Measurements from ENCODE around the gene LTBP2.
"Not testable (repeated sequence)": the region's sequence is repeated elsewhere in the genome, so short reads cannot be mapped to it uniquely, and the experiment has no call there.

The LTBP2 gene

GRCh38 chr14:74539503-74539902 is 72.5 kb downstream of the LTBP2 start:
- DNase-seq, result no peak
- H3K27ac Mint-ChIP-seq, result no peak overlapping the region
- no peaks in the 10 kb centered on the region for H3K9me3 Mint-ChIP-seq
- no peaks in the 10 kb centered on the region for H3K36me3 Mint-ChIP-seq (ENCODE audit: low read depth)
- no peaks in the 10 kb centered on the region for H3K27me3 Mint-ChIP-seq
- H3K4me3 Mint-ChIP-seq, result no peak overlapping the region
- no peaks in the 10 kb centered on the region for H3K4me1 Mint-ChIP-seq (ENCODE audit: low read depth)

- H3K27ac Mint-ChIP-seq, result no peak overlapping the region
- no peaks in the 10 kb centered on the region for H3K9me3 Mint-ChIP-seq
- DNase-seq, result no peak
- no peaks in the 10 kb centered on the region for H3K36me3 Mint-ChIP-seq (ENCODE audit: low read depth)
- no peaks in the 10 kb centered on the region for H3K27me3 Mint-ChIP-seq
- no peaks in the 10 kb centered on the region for H3K4me1 Mint-ChIP-seq (ENCODE audit: low read depth)
- no peak overlapping the region for H3K4me3 Mint-ChIP-seq
Measured at GRCh38 chr14:74538411-74539391, 73.3 kb downstream of the LTBP2 start.

- H3K27me3 Mint-ChIP-seq; H3K4me1 Mint-ChIP-seq (ENCODE audit: low read depth); H3K9me3 Mint-ChIP-seq; H3K36me3 Mint-ChIP-seq (ENCODE audit: low read depth); H3K4me3 Mint-ChIP-seq; DNase-seq; H3K27ac Mint-ChIP-seq: not testable (repeated sequence)
Measured at GRCh38 chr14:74536336-74536735, 75.7 kb downstream of the LTBP2 start.

DNA sequence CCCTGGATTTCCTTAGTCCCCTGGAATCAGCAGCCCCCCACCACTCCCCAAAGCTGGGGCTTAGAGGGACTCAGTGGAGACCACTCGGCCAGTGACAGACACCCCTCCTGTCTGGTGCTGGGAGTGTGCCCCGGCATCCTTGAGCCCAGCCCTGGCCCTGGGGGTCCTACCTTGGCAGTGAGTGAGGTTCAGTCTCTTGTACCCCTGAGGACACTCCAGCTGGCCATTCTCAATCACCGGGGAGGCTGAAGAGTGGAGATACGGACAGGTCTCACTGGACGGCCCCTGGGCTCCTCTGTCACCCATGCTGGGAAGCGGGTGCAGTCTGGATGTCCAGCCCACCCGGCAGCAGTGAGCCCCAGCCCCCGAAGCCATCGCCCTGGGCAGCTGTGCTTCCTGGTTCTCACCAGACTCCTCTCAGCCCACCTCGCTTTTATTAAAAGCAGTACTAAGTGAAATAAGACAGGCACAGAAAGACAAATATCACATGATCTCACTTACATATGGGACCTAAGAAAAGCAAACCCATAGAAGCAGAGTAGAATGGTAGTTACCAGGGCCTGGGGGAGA is 76.2 kb downstream of the LTBP2 start:
- H3K27ac Mint-ChIP-seq, result no peak overlapping the region
- H3K27me3 Mint-ChIP-seq, result no peaks in the 10 kb centered on the region

GRCh38 chr14:74533576-74533975 is 78.5 kb downstream of the LTBP2 start:
- no peaks in the 10 kb centered on the region for H3K36me3 Mint-ChIP-seq (ENCODE audit: low read depth)
- no peaks in the 10 kb centered on the region for H3K9me3 Mint-ChIP-seq
- no peak overlapping the region for H3K4me3 Mint-ChIP-seq
- H3K4me1 Mint-ChIP-seq (ENCODE audit: low read depth), result peaks cover 5% of the 10 kb centered on the region
- no peaks in the 10 kb centered on the region for H3K27me3 Mint-ChIP-seq
- no peak for DNase-seq
- no peak overlapping the region for H3K27ac Mint-ChIP-seq

More for the DNA sequence above, 76.2 kb downstream of the LTBP2 start:
- peaks cover 5% of the 10 kb centered on the region for H3K4me1 Mint-ChIP-seq (ENCODE audit: low read depth)
- H3K36me3 Mint-ChIP-seq (ENCODE audit: low read depth), result no peaks in the 10 kb centered on the region
- DNase-seq, result no peak
- H3K4me3 Mint-ChIP-seq, result no peak overlapping the region
- H3K9me3 Mint-ChIP-seq, result no peaks in the 10 kb centered on the region

DNA sequence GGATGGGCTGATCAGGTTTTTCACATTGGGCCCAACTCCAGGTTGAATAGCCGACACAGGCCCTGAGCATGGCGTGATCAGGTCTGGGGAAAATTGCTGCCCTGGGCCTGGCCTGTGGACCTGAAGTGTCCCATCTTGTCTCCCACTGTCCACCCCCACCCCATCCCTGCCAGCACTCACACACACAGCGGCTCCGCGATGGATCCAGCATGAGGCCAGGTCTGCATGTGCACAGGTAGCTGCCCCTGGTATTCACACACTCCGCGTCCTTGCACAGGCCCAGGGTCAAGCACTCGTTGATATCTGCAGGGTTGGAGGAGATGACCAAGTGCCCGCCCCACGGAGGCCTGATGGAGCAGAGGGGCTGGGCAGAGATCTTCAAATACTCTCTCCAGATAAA is 79.8 kb downstream of the LTBP2 start:
- peaks cover 5% of the 10 kb centered on the region for H3K4me1 Mint-ChIP-seq (ENCODE audit: low read depth)
- no peak overlapping the region for H3K27ac Mint-ChIP-seq
- no peaks in the 10 kb centered on the region for H3K27me3 Mint-ChIP-seq
- no peak for DNase-seq
- no peaks in the 10 kb centered on the region for H3K36me3 Mint-ChIP-seq (ENCODE audit: low read depth)
- no peaks in the 10 kb centered on the region for H3K9me3 Mint-ChIP-seq
- H3K4me3 Mint-ChIP-seq, result no peak overlapping the region

DNA sequence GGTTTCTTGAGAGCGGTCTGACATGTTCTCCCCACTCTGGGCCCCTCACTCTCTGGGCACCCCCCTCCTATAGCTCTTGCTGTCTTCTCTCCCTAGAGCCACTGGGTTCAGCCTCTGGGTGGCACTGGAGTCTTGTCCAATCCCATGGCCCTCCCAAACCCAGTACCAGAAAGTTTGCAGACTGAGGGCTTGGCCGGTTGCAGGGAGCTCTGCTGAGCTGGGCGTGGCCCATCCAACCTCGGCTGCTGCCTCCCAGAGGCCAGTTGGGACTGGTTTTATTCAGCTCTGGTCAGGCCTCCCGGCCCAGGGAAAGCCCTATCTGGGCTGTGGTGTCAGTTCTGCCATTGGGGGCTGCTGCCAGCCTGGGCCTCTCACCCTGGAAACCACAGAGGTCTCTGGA is 80.6 kb downstream of the LTBP2 start:
- Mint-ChIP-seq H3K27ac (no peak overlapping the region), H3K9me3 (no peaks in the 10 kb centered on the region), H3K27me3 (no peaks in the 10 kb centered on the region), H3K4me3 (no peak overlapping the region), H3K4me1 (ENCODE audit: low read depth) (peaks cover 5% of the 10 kb centered on the region), H3K36me3 (ENCODE audit: low read depth) (no peaks in the 10 kb centered on the region)
- no peak for DNase-seq

GRCh38 chr14:74531006-74531405 is 81.0 kb downstream of the LTBP2 start:
- DNase-seq, result no peak
- Mint-ChIP-seq H3K4me3 (no peak overlapping the region), H3K9me3 (no peaks in the 10 kb centered on the region), H3K27ac (no peak overlapping the region), H3K4me1 (ENCODE audit: low read depth) (peaks cover 5% of the 10 kb centered on the region), H3K27me3 (no peaks in the 10 kb centered on the region), H3K36me3 (ENCODE audit: low read depth) (no peaks in the 10 kb centered on the region)

GRCh38 chr14:74528886-74529285 is 83.2 kb downstream of the LTBP2 start:
- DNase-seq, result no peak
- Mint-ChIP-seq H3K4me3 (no peak overlapping the region), H3K9me3 (no peaks in the 10 kb centered on the region), H3K27ac (no peak overlapping the region), H3K27me3 (peaks cover 2% of the 10 kb centered on the region), H3K4me1 (ENCODE audit: low read depth) (peaks cover 5% of the 10 kb centered on the region), H3K36me3 (ENCODE audit: low read depth) (no peaks in the 10 kb centered on the region)

DNA sequence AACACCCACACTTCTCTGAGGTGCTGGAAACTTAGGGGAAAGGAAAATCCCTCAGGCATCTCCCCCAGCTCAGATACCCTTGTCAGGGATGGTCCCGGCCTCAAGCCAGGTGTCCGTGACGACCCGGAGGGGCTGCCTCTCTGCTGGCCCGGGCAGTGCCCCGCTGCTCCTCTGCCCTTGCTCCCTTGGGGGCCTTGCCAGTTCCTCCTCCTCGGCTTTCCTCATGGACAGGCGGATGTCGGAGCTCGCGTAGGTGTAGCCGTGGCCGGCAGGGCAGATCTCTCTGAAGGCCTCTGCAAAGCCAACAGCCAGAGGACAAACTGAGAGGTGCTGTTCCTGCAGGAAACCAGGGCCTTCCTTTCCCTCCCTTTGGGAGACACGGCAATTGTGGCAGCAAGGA is 83.6 kb downstream of the LTBP2 start:
- peaks cover 2% of the 10 kb centered on the region for H3K27me3 Mint-ChIP-seq
- no peak overlapping the region for H3K4me3 Mint-ChIP-seq
- H3K9me3 Mint-ChIP-seq, result no peaks in the 10 kb centered on the region
- no peak overlapping the region for H3K27ac Mint-ChIP-seq
- H3K36me3 Mint-ChIP-seq (ENCODE audit: low read depth), result no peaks in the 10 kb centered on the region
- H3K4me1 Mint-ChIP-seq (ENCODE audit: low read depth), result peaks cover 3% of the 10 kb centered on the region
- DNase-seq, result no peak

DNA sequence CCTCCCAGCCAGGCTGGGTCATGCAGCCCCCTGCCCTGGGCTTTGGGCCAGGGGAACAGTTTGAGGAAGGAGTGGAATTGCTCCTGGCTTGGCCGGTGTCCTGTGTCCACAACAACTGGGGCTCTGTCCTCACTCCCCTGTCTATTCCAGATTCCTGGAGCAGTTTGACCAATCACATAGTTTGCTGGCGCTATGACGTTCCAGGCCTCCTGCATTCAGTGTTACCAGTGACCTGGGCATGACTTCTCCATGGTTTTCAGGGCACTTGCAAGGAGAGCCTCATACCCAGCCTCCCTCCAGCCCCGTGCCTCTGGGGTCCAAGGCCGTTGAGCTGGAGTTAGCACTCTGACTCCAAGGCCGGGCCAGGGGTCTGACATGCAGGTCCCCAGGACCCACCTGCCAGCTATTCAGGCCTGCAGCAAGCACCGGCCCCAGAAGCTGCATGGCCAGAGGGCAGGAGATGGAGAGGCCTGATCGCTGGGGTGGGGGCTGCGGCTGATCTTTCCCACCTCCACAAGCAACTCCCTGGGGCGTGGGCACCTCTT is 84.2 kb downstream of the LTBP2 start:
- peaks cover 2% of the 10 kb centered on the region for H3K27me3 Mint-ChIP-seq
- H3K9me3 Mint-ChIP-seq, result no peaks in the 10 kb centered on the region
- H3K27ac Mint-ChIP-seq, result no peak overlapping the region
- no peak for DNase-seq
- H3K4me3 Mint-ChIP-seq, result no peak overlapping the region
- no peaks in the 10 kb centered on the region for H3K36me3 Mint-ChIP-seq (ENCODE audit: low read depth)
- no peaks in the 10 kb centered on the region for H3K4me1 Mint-ChIP-seq (ENCODE audit: low read depth)

DNA sequence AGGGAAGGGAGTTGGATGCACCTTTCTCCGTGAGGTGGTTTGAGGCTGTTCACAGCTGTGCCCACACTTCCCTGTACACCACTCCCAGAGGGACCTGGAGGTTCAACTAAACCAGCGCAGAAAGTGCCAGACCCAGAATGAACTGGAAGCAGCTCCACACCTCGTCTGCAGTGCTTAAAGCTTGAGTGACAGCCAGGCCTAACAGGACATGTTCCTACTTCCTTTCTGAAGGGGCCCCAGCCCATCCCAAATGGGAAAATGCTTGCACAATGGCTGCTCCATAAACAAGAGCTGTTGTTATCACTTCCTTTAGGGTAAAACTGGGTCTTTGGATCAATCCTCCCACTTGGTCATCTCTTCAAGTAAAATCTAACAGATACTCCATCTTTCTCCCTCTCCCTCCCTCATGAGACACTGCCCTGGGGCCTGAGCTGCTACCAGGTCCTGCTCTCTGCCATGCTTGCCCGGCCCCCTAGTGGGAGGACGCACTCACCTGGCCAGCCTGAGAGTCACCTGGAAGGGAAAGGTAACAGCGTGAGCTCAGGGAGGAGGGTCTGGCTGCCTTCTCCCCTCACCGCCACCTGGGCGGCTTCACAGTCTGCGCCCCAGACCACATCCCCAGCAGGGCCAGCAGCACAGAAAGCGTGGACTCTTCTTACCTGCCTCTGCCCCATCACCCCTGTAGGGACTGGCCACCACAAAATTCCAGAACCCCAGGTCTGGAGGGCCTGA is 85.0 kb downstream of the LTBP2 start:
- no peaks in the 10 kb centered on the region for H3K4me1 Mint-ChIP-seq (ENCODE audit: low read depth)
- H3K27me3 Mint-ChIP-seq, result peaks cover 2% of the 10 kb centered on the region
- no peaks in the 10 kb centered on the region for H3K9me3 Mint-ChIP-seq
- no peak for DNase-seq
- no peak overlapping the region for H3K27ac Mint-ChIP-seq
- no peaks in the 10 kb centered on the region for H3K36me3 Mint-ChIP-seq (ENCODE audit: low read depth)
- no peak overlapping the region for H3K4me3 Mint-ChIP-seq

DNA sequence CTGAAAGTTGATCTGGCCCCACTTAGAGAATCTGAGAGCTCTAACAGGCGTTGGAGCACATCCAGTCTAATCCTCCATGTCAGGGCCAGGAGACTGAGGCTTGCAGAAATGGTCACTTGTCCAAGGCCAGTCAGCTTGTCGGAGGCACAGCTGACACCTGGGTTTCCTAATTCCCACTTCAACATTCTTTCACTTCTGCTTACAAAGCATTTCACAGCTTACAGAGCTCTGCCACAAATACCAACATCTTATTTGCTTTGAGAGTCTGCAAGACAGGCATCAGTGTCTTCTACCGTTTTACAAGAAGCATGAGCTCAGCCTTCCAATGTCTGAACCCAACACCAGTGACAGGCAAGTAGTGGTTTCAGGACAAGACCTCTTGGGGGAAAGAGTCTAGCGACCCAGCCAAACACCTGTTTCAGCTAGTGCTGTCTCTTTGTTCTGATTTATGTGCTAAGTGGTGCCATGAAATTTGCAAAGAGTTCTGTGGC is 86.6 kb downstream of the LTBP2 start:
- H3K27ac Mint-ChIP-seq, result no peak overlapping the region
- no peak overlapping the region for H3K4me3 Mint-ChIP-seq
- no peaks in the 10 kb centered on the region for H3K9me3 Mint-ChIP-seq
- H3K36me3 Mint-ChIP-seq (ENCODE audit: low read depth), result no peaks in the 10 kb centered on the region
- H3K4me1 Mint-ChIP-seq (ENCODE audit: low read depth), result no peaks in the 10 kb centered on the region
- peaks cover 2% of the 10 kb centered on the region for H3K27me3 Mint-ChIP-seq
- DNase-seq, result no peak

DNA sequence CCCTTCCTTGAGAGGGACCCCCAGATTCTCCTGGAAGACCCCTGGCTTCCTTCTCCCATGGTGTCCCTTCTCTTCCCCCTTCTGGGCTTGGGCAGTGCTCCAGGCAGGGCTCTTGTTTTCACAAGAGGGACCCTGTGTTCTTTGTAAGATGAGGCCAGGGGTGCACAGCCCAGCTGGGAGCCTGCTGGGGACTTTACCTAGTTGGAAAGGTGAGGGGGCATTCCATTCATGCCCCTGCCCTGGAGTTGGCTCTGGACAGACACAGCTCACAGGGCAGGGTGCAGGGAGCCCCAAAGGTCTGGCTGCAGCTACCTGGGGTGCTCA is 87.3 kb downstream of the LTBP2 start:
- Mint-ChIP-seq H3K4me1 (ENCODE audit: low read depth) (no peaks in the 10 kb centered on the region), H3K36me3 (ENCODE audit: low read depth) (no peaks in the 10 kb centered on the region), H3K27ac (no peak overlapping the region), H3K4me3 (no peak overlapping the region), H3K27me3 (peaks cover 2% of the 10 kb centered on the region), H3K9me3 (no peaks in the 10 kb centered on the region)
- no peak for DNase-seq

Data from activated T-cell treated with anti-CD3 and anti-CD28 coated beads, Interleukin-2, amount 50 U/mL, for 24 hours (primary cell).